GM23338 (cell line): ENCODE data around the gene ZIC2. TPM values are rescaled to one million over a fixed set of nuclear protein-coding genes. Genes with fewer than 3 reads are reported as not detected.

Experiments
- ATAC-seq: fragments of 200-7000 bp; cut with Tn5 transposase; 3 replicates; pipeline ENCODE4 v1.9.1; 2020
- DNase-seq: peaks from one replicate; pipeline ENCODE4 v3.0.0-alpha.2; 2015; ENCODE audit warnings: low spot score
- H2AFZ ChIP-seq: fragments of 200-600 bp; sonication (generic); 2 replicates; pipeline ENCODE4 v1.8.0; 2016; ENCODE audit warnings: antibody characterized with exemption, mild to moderate bottlenecking, moderate library complexity
- H3F3A ChIP-seq: fragments of 200-600 bp; sonication (generic); replicated peaks from 2 replicates; pipeline ENCODE4 v1.8.0; 2017; ENCODE audit warnings: antibody characterized with exemption, mixed run types, low read depth
- H3K27ac ChIP-seq: fragments of 200-600 bp; sonication (generic); 2 replicates; pipeline ENCODE4 v1.6.1; 2016; ENCODE audit warnings: low read depth
- H3K27me3 ChIP-seq: fragments of 200-600 bp; sonication (generic); 2 replicates; pipeline ENCODE4 v1.8.0; 2016; ENCODE audit warnings: mild to moderate bottlenecking, mixed run types, moderate library complexity; ENCODE audit not compliant: insufficient read depth
- H3K36me3 ChIP-seq: fragments of 200-600 bp; sonication (generic); 2 replicates; pipeline ENCODE4 v1.8.0; 2016; ENCODE audit warnings: mild to moderate bottlenecking; ENCODE audit not compliant: insufficient read depth
- H3K4me1 ChIP-seq: fragments of 200-600 bp; sonication (generic); 2 replicates; pipeline ENCODE4 v1.8.0; 2016; ENCODE audit warnings: mild to moderate bottlenecking, moderate library complexity; ENCODE audit not compliant: insufficient read depth
- H3K4me2 ChIP-seq: fragments of 200-600 bp; sonication (generic); 2 replicates; pipeline ENCODE4 v1.7.1; 2017; ENCODE audit warnings: mixed run types
- H3K4me3 ChIP-seq: fragments of 200-600 bp; sonication (generic); 2 replicates; pipeline ENCODE4 v1.6.1; 2016; ENCODE audit warnings: mixed run types
- H3K79me2 ChIP-seq: fragments of 200-600 bp; sonication (generic); replicated peaks from 2 replicates; pipeline ENCODE4 v1.8.0; 2017; ENCODE audit warnings: mild to moderate bottlenecking; ENCODE audit not compliant: insufficient read depth
- H3K9me2 ChIP-seq: fragments of 200-600 bp; sonication (generic); 2 replicates; pipeline ENCODE4 v1.8.0; 2017; ENCODE audit not compliant: insufficient read depth
- H4K20me1 ChIP-seq: fragments of 200-600 bp; sonication (generic); replicated peaks from 2 replicates; pipeline ENCODE4 v1.8.0; 2017; ENCODE audit warnings: mild to moderate bottlenecking; ENCODE audit not compliant: insufficient read depth
- H3K27ac Mint-ChIP-seq: 2 replicates; pipeline ENCODE4 v1.8.0; 2020; ENCODE audit warnings: inconsistent platforms, mild to moderate bottlenecking, moderate library complexity, mixed read lengths
- H3K27me3 Mint-ChIP-seq: 3 replicates; pipeline ENCODE4 v1.8.0; 2022; ENCODE audit warnings: low read depth, mild to moderate bottlenecking, moderate library complexity, mixed read lengths, inconsistent platforms; ENCODE audit not compliant: insufficient read depth, poor library complexity
- H3K36me3 Mint-ChIP-seq: 3 replicates; pipeline ENCODE4 v1.8.0; 2021; ENCODE audit warnings: low read depth, mild to moderate bottlenecking, inconsistent platforms, moderate library complexity, mixed read lengths
- H3K4me1 Mint-ChIP-seq: 3 replicates; pipeline ENCODE4 v1.8.0; 2020; ENCODE audit warnings: mild to moderate bottlenecking, inconsistent platforms, mixed read lengths
- H3K4me3 Mint-ChIP-seq: 3 replicates; pipeline ENCODE4 v1.8.0; 2021; ENCODE audit warnings: moderate library complexity, mild to moderate bottlenecking, inconsistent platforms, mixed read lengths
- H3K9me3 Mint-ChIP-seq: 3 replicates; pipeline ENCODE4 v1.8.0; 2020; ENCODE audit warnings: moderate library complexity, mild to moderate bottlenecking, inconsistent platforms, mixed read lengths
- CREB1 ChIP-seq: fragments of 250-450 bp; sonication (Bioruptor Pico); IDR thresholded peaks from 2 replicates; pipeline ENCODE4 v1.5.0; 2020; ENCODE audit warnings: low read depth, mild to moderate bottlenecking, moderate library complexity
- CTCF ChIP-seq, 2 experiments: fragments of 200-600 bp in 1 of 2; sonication (generic) in 1 of 2; conservative IDR thresholded peaks; 2 replicates each; pipeline versions ENCODE4 v1.5.1 to v1.6.1; 2016 to 2017; ENCODE audit warnings: antibody characterized with exemption in 2 of 2, low read depth in 2 of 2, mild to moderate bottlenecking in 2 of 2, moderate library complexity in 1 of 2
- ETS1 ChIP-seq: IDR thresholded peaks from 2 replicates; pipeline ENCODE4 v1.6.1; 2016; ENCODE audit warnings: antibody characterized with exemption
- EZH2 ChIP-seq: fragments of 200-600 bp; sonication (generic); IDR thresholded peaks from one replicate; pipeline ENCODE4 v1.8.0; 2017; ENCODE audit warnings: antibody characterized with exemption, mild to moderate bottlenecking, low read depth; ENCODE audit not compliant: unreplicated experiment
- EZH2phosphoT487 ChIP-seq: fragments of 200-600 bp; sonication (generic); IDR thresholded peaks from one replicate; pipeline ENCODE4 v1.8.1; 2018; ENCODE audit warnings: antibody characterized with exemption; ENCODE audit not compliant: unreplicated experiment
- JUNB ChIP-seq: IDR thresholded peaks from one replicate; pipeline ENCODE4 v1.6.1; 2016; ENCODE audit warnings: antibody characterized with exemption; ENCODE audit not compliant: unreplicated experiment
- NANOG ChIP-seq: IDR thresholded peaks from 2 replicates; pipeline ENCODE4 v1.6.1; 2016; ENCODE audit warnings: antibody characterized with exemption, borderline replicate concordance
- POLR2AphosphoS5 ChIP-seq: IDR thresholded peaks from 2 replicates; pipeline ENCODE4 v1.6.1; 2016; ENCODE audit warnings: antibody characterized with exemption, low read depth
- REST ChIP-seq: IDR thresholded peaks from one replicate; pipeline ENCODE4 v1.6.1; 2018; ENCODE audit warnings: antibody characterized with exemption; ENCODE audit not compliant: unreplicated experiment
- STAT1 ChIP-seq: IDR thresholded peaks from one replicate; pipeline ENCODE4 v1.6.1; 2016; ENCODE audit warnings: antibody characterized with exemption; ENCODE audit not compliant: unreplicated experiment
- ZNF114 ChIP-seq: fragments of 250-450 bp; sonication (Bioruptor Pico); IDR thresholded peaks from 2 replicates; pipeline ENCODE4 v1.5.0; 2020; ENCODE audit warnings: mild to moderate bottlenecking, moderate library complexity
- ZNF331 ChIP-seq: fragments of 250-450 bp; sonication (Bioruptor Pico); IDR thresholded peaks from 2 replicates; pipeline ENCODE4 v1.5.0; 2020; ENCODE audit warnings: low read depth, mild to moderate bottlenecking, moderate library complexity
- polyA plus RNA-seq: library from polyadenylated mRNA; unstranded; fragments of >200 nt; fragmentation: Nextera tagmentation; extraction: Ambion mirVana; gene quantifications from 2 replicates; pipeline ENCODE4 v1.2.1, GENCODE V29; 2016
- total RNA-seq: library from RNA; depleted of rRNA; stranded (reverse); fragments of >200 nt; shearing (Covaris generic); gene quantifications from 2 replicates; pipeline ENCODE4 v1.2.3, GENCODE V29; 2014
- TF ChIP-seq, protein P1 (sequence below): fragments of 250-450 bp; sonication (Bioruptor Pico); IDR thresholded peaks from 2 replicates; pipeline ENCODE4 v1.5.0; 2020; ENCODE audit warnings: mild to moderate bottlenecking, moderate library complexity

Gene ZIC2
- total and polyA plus RNA-seq, 2 experiments from 2014 or later = 63.2 to 87.9 TPM

DNA sequence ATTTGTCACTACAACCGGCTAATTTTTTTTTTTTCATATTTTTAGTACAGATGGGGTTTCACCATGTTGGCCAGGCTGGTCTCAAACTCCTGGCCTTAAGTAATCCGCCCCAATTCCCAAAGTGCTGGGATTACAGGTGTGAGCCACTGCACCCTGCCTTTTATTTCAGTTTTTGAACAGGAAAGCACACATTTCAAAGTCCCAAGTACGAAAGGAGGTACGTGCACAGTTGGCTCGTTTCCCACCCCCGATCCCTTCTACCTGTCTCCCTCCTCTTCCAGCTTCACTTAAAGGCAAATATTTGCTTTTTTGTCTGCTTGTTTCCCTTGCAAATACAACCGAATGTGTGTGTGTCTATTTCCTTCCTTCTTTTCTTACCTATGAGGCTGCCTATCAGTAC, 40.5 kb upstream of the ZIC2 start:
- H3K79me2 ChIP-seq = no peaks in the 10 kb centered on the region
- H3K9me2 ChIP-seq = no peaks in the 10 kb centered on the region
- DNase-seq (no peak), ATAC-seq (no peak)
- Mint-ChIP-seq H3K27me3 (peaks cover 6% of the 10 kb centered on the region), H3K27ac (no peak overlapping the region), H3K36me3 (no peaks in the 10 kb centered on the region), H3K9me3 (no peaks in the 10 kb centered on the region), H3K4me1 (no peaks in the 10 kb centered on the region; the same call in 2 of the 3 replicates), H3K4me3 (no peak overlapping the region)
- H2AFZ ChIP-seq = no peak overlapping the region; the same call in 1 of the 2 replicates
- no peak overlapping the region for H3K4me3 ChIP-seq
- no peaks in the 10 kb centered on the region for H3K27me3 ChIP-seq
- no peaks in the 10 kb centered on the region for H3K4me1 ChIP-seq
- peaks cover 10% of the 10 kb centered on the region for H3F3A ChIP-seq
- H3K36me3 ChIP-seq = no peaks in the 10 kb centered on the region
- no peak overlapping the region for H3K27ac ChIP-seq
- TF ChIP-seq POLR2AphosphoS5 (no peak), JUNB (no peak), ZNF114 (CRISPR knock-in tag) (no peak), NANOG (no peak), EZH2phosphoT487 (no peak), CREB1 (no peak), ETS1 (no peak), EZH2 (no peak), ZNF331 (CRISPR knock-in tag) (no peak), CTCF (conservative IDR thresholded peaks at IDR 0.05; ENCODE audit: low read depth in 2 of 2) (no peak), REST (no peak), STAT1 (no peak)
- TF ChIP-seq, protein P1, sequence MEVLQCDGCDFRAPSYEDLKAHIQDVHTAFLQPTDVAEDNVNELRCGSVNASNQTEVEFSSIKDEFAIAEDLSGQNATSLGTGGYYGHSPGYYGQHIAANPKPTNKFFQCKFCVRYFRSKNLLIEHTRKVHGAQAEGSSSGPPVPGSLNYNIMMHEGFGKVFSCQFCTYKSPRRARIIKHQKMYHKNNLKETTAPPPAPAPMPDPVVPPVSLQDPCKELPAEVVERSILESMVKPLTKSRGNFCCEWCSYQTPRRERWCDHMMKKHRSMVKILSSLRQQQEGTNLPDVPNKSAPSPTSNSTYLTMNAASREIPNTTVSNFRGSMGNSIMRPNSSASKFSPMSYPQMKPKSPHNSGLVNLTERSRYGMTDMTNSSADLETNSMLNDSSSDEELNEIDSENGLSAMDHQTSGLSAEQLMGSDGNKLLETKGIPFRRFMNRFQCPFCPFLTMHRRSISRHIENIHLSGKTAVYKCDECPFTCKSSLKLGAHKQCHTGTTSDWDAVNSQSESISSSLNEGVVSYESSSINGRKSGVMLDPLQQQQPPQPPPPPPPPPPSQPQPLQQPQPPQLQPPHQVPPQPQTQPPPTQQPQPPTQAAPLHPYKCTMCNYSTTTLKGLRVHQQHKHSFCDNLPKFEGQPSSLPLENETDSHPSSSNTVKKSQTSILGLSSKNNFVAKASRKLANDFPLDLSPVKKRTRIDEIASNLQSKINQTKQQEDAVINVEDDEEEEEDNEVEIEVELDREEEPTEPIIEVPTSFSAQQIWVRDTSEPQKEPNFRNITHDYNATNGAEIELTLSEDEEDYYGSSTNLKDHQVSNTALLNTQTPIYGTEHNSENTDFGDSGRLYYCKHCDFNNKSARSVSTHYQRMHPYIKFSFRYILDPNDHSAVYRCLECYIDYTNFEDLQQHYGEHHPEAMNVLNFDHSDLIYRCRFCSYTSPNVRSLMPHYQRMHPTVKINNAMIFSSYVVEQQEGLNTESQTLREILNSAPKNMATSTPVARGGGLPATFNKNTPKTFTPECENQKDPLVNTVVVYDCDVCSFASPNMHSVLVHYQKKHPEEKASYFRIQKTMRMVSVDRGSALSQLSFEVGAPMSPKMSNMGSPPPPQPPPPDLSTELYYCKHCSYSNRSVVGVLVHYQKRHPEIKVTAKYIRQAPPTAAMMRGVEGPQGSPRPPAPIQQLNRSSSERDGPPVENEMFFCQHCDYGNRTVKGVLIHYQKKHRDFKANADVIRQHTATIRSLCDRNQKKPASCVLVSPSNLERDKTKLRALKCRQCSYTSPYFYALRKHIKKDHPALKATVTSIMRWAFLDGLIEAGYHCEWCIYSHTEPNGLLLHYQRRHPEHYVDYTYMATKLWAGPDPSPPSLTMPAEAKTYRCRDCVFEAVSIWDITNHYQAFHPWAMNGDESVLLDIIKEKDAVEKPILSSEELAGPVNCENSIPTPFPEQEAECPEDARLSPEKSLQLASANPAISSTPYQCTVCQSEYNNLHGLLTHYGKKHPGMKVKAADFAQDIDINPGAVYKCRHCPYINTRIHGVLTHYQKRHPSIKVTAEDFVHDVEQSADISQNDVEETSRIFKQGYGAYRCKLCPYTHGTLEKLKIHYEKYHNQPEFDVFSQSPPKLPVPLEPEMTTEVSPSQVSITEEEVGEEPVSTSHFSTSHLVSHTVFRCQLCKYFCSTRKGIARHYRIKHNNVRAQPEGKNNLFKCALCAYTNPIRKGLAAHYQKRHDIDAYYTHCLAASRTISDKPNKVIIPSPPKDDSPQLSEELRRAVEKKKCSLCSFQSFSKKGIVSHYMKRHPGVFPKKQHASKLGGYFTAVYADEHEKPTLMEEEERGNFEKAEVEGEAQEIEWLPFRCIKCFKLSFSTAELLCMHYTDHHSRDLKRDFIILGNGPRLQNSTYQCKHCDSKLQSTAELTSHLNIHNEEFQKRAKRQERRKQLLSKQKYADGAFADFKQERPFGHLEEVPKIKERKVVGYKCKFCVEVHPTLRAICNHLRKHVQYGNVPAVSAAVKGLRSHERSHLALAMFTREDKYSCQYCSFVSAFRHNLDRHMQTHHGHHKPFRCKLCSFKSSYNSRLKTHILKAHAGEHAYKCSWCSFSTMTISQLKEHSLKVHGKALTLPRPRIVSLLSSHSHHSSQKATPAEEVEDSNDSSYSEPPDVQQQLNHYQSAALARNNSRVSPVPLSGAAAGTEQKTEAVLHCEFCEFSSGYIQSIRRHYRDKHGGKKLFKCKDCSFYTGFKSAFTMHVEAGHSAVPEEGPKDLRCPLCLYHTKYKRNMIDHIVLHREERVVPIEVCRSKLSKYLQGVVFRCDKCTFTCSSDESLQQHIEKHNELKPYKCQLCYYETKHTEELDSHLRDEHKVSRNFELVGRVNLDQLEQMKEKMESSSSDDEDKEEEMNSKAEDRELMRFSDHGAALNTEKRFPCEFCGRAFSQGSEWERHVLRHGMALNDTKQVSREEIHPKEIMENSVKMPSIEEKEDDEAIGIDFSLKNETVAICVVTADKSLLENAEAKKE = no peak
- no peaks in the 10 kb centered on the region for H4K20me1 ChIP-seq
- no peak overlapping the region for H3K4me2 ChIP-seq
